PC-3 (cell line): Measurements from ENCODE around the gene LRRFIP1. TPM values are rescaled to one million over a fixed set of nuclear protein-coding genes. Genes with fewer than 3 reads are reported as not detected.

Experiments
- ATAC-seq: fragments of 200-7000 bp; cut with Tn5 transposase; 2 replicates; pipeline ENCODE4 v1.9.1; 2020; ENCODE audit warnings: mild to moderate bottlenecking, moderate library complexity
- BruUV-seq: library from RNA; stranded (reverse); fragments of 400-500 nt; replicated peaks from 2 replicates; lab custom pipeline; 2021; lab: Mats Ljungman, UMichigan
- CTCF ChIA-PET: fragments of 300-600 bp; sonication (Branson Sonifier 250); formaldehyde crosslinking; loops from one replicate; lab custom pipeline; 2022; ENCODE audit warnings: antibody characterized with exemption; lab: Charles Lee
- POLR2A ChIA-PET: fragments of 300-600 bp; sonication (Branson Sonifier 250); formaldehyde crosslinking; loops from one replicate; lab custom pipeline; 2022; ENCODE audit warnings: antibody characterized with exemption; ENCODE audit not compliant: unreplicated experiment; lab: Charles Lee
- DNase-seq: peaks from one replicate; pipeline ENCODE4 v3.0.0-alpha.2; 2015
- H2AFZ ChIP-seq: fragments of 300-600 bp; sonication (generic); 2 replicates; pipeline ENCODE4 v1.6.0; 2016; ENCODE audit warnings: antibody characterized with exemption, low read length
- H3F3A ChIP-seq: fragments of 300-600 bp; sonication (generic); one replicate; pipeline ENCODE4 v1.6.0; 2017; ENCODE audit warnings: antibody characterized with exemption, low read length, control low read depth, mild to moderate bottlenecking; ENCODE audit not compliant: unreplicated experiment
- H3K27ac ChIP-seq: fragments of 300-600 bp; sonication (generic); 2 replicates; pipeline ENCODE4 v1.5.1; 2016; ENCODE audit warnings: mild to moderate bottlenecking, low read length
- H3K27me3 ChIP-seq: fragments of 300-600 bp; sonication (generic); 2 replicates; pipeline ENCODE4 v1.6.1; 2016; ENCODE audit warnings: low read length, mixed read lengths
- H3K36me3 ChIP-seq: fragments of 300-600 bp; sonication (generic); 2 replicates; pipeline ENCODE4 v1.6.1; 2016; ENCODE audit warnings: low read depth, mixed run types, low read length, mixed read lengths
- H3K4me1 ChIP-seq: fragments of 300-600 bp; sonication (generic); 2 replicates; pipeline ENCODE4 v1.5.1; 2016; ENCODE audit warnings: low read length; ENCODE audit not compliant: insufficient read depth
- H3K4me2 ChIP-seq: fragments of 300-600 bp; sonication (generic); 2 replicates; pipeline ENCODE4 v1.6.0; 2016; ENCODE audit warnings: low read length
- H3K4me3 ChIP-seq: fragments of 300-600 bp; sonication (generic); 2 replicates; pipeline ENCODE4 v1.5.1; 2016; ENCODE audit warnings: mild to moderate bottlenecking, low read length, mixed read lengths
- H3K79me2 ChIP-seq: fragments of 300-600 bp; sonication (generic); 2 replicates; pipeline ENCODE4 v1.6.1; 2017; ENCODE audit warnings: low read length, mixed read lengths
- H3K9ac ChIP-seq: fragments of 300-600 bp; sonication (generic); 2 replicates; pipeline ENCODE4 v1.6.0; 2016; ENCODE audit warnings: mild to moderate bottlenecking, low read length
- H3K9me2 ChIP-seq: fragments of 300-600 bp; sonication (generic); replicated peaks from 2 replicates; pipeline ENCODE4 v1.6.1; 2016; ENCODE audit warnings: mixed run types, low read length, mixed read lengths
- H3K9me3 ChIP-seq: fragments of 300-600 bp; sonication (generic); 2 replicates; pipeline ENCODE4 v1.6.1; 2016; ENCODE audit warnings: low read length, mixed read lengths
- H4K20me1 ChIP-seq: fragments of 300-600 bp; sonication (generic); 2 replicates; pipeline ENCODE4 v1.6.1; 2016; ENCODE audit warnings: low read length, mixed read lengths
- CTCF ChIP-seq: fragments of 300-600 bp; sonication (generic); conservative IDR thresholded peaks from 2 replicates; pipeline ENCODE4 v1.5.1; 2017; ENCODE audit warnings: antibody characterized with exemption, low read depth, mild to moderate bottlenecking, low read length
- EZH2 ChIP-seq: fragments of 300-600 bp; sonication (generic); IDR thresholded peaks from one replicate; pipeline ENCODE4 v1.6.1; 2017; ENCODE audit warnings: antibody characterized with exemption, mild to moderate bottlenecking, low read length; ENCODE audit not compliant: unreplicated experiment
- EZH2phosphoT487 ChIP-seq: fragments of 300-600 bp; sonication (generic); IDR thresholded peaks from 2 replicates; pipeline ENCODE4 v1.6.1; 2018; ENCODE audit warnings: mild to moderate bottlenecking, antibody characterized with exemption, low read length, borderline replicate concordance
- intact Hi-C: fragments of 100-400 bp; cut with micrococcal nuclease; formaldehyde crosslinking; loops from 2 replicates; pipeline ENCODE4 v1.9.0; 2023
- total RNA-seq: library from RNA; depleted of rRNA; stranded (reverse); fragments of >200 nt; gene quantifications from 2 replicates; pipeline ENCODE4 v1.2.3, GENCODE V29; 2014

The LRRFIP1 gene
- total RNA-seq, 1 experiment from 2014 or later: 87.8 TPM

DNA sequence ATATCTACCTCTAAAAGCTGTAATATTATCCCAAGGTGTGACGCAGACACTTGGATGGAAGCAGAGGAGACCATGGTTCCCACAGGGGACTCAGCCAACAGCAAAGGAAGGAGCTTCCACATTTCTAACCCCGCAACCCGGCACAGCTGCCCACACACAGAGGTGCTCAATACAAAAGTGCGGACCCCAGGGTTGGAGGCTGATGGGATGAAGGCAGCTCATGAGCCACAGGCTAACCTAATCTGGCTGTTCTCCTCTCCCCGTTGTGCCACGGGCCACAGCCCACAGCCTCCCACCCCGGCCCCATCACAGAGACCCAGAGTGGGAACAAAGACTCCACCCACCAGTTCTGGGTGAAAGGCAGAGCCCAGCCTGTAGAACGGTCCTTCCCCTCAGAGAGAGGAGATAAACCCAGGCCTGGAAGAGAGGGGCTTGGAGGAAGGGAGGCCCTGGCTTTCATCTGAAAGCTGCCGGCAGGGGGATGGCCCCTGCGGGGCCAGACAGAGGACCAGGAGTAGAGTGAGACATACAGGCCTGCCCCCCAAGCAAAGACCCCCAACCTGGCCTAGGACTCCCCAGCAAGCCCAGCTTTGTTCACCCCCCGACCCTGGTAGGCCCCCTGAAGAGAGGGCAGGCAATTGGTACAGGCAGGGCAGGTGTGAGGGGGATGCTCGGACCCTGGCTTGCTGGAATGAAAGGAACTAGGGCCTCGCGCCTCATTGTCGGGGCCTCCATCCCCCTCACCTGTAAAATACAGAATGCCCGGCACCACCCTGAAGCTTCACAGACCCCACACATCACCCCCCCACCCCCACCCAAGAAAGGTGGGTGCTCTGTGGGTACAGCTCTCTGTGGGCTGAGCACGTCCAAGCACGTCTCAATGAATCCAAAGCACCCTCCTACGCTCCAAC, 43.7 kb upstream of the LRRFIP1 start:
- POLR2A ChIA-PET: no interaction called here
- CTCF ChIA-PET: no interaction called here
- Histone ChIP-seq H4K20me1 (0 out of 2 replicates have a peak, but pooled peaks cover 5% of the 10 kb centered on the region), H3K4me1 (peaks cover 5% of the 10 kb centered on the region; the same call in 1 of the 2 replicates), H3K27ac (no peak overlapping the region), H3K79me2 (peaks cover 25% of the 10 kb centered on the region), H3K27me3 (no peaks in the 10 kb centered on the region), H3K36me3 (no peaks in the 10 kb centered on the region; the same call in 1 of the 2 replicates), H3F3A (no peaks in the 10 kb centered on the region), H3K9me2 (no peaks in the 10 kb centered on the region), H3K9me3 (no peaks in the 10 kb centered on the region), H3K4me3 (no peak overlapping the region), H2AFZ (no peak overlapping the region), H3K9ac (no peak overlapping the region), H3K4me2 (no peak overlapping the region)
- DNase-seq: no peak
- no TSS peak for BruUV-seq
- ATAC-seq: no peak
- intact Hi-C loops: no loop called here
- no peak for TF ChIP-seq EZH2phosphoT487
- TF ChIP-seq CTCF: no peak
- TF ChIP-seq EZH2: no peak

DNA sequence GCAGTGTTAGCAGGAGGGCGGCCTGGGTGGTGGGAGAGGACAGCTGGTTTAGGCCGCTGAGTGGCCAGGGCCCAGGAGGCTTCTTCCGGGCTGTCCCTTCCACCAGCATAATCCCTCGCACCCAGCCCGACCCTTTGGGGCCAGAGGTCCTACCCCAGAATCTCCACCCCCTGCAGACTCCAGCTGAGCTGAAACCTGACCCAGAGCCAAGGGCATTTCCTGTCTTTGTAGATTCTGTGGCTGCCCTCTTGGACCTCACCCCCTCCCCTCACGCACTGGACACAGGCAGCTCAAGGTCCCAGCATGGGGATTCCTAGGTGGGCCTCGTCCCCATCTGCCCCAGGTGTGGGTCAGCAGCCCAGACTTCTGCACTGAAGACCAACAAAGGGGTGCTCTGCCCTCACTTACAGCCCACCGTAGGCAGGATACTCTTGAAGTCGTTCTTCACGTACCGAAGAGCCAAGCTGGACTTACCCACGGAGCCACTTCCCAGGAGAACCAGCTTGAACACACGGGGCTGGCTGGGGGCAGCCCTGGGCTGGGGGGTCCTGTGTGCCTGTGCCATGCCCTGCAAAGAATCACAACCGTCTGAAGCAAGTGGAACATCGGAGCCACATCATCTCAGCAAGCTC, 41.7 kb upstream of the LRRFIP1 start:
- peaks cover 5% of the 10 kb centered on the region; the same call in 1 of the 2 replicates for H3K4me1 ChIP-seq
- H3K9me3 ChIP-seq: no peaks in the 10 kb centered on the region
- H3K27ac ChIP-seq: no peak overlapping the region
- TF ChIP-seq EZH2 (no peak), CTCF (no peak), EZH2phosphoT487 (no peak)
- no peaks in the 10 kb centered on the region; the same call in 1 of the 2 replicates for H3K36me3 ChIP-seq
- no peaks in the 10 kb centered on the region for H3K27me3 ChIP-seq
- no peaks in the 10 kb centered on the region for H3K9me2 ChIP-seq
- ChIA-PET CTCF (no interaction called here), POLR2A (no interaction called here)
- intact Hi-C loops: no loop called here
- H3K79me2 ChIP-seq: peaks cover 40% of the 10 kb centered on the region
- 0 out of 2 replicates have a peak, but pooled peaks cover 5% of the 10 kb centered on the region for H4K20me1 ChIP-seq
- H3F3A ChIP-seq: no peaks in the 10 kb centered on the region
- H3K9ac ChIP-seq: no peak overlapping the region
- no peak overlapping the region for H2AFZ ChIP-seq
- no peak overlapping the region for H3K4me2 ChIP-seq
- no peak overlapping the region for H3K4me3 ChIP-seq
- DNase-seq (no peak), ATAC-seq (no peak)
- no TSS peak for BruUV-seq
